Activated CD4-positive, alpha-beta T cell treated with anti-CD3 and anti-CD28 coated beads for 1 hour (primary cell): ENCODE measurements around the gene EXOC4.
"Not testable (repeated sequence)": the region's sequence is repeated elsewhere in the genome, so short reads cannot be mapped to it uniquely, and the experiment has no call there.

Experiments used
- DNase-seq: peaks from one replicate; pipeline ENCODE4 v3.0.0-alpha.2; 2020

The EXOC4 gene

GRCh38 chr7:133851411-133851810 lies 598.5 kb downstream of the EXOC4 start:
- no peak for DNase-seq

- no peak for DNase-seq
Observed at GRCh38 chr7:133853706-133854276, 600.9 kb downstream of the EXOC4 start.

GRCh38 chr7:133854739-133855138 lies 601.9 kb downstream of the EXOC4 start:
- DNase-seq: no peak

GRCh38 chr7:133857376-133858119 lies 604.7 kb downstream of the EXOC4 start:
- no peak for DNase-seq

GRCh38 chr7:133858311-133858710 lies 605.4 kb downstream of the EXOC4 start:
- DNase-seq: no peak

- no peak for DNase-seq
Observed at GRCh38 chr7:133859231-133859630, 606.4 kb downstream of the EXOC4 start.

- DNase-seq: no peak
Observed at GRCh38 chr7:133859871-133860450, 607.1 kb downstream of the EXOC4 start.

GRCh38 chr7:133860628-133861335 lies 607.9 kb downstream of the EXOC4 start:
- DNase-seq: no peak

GRCh38 chr7:133861876-133862275 lies 609.0 kb downstream of the EXOC4 start:
- no peak for DNase-seq

- no peak for DNase-seq
Observed at GRCh38 chr7:133863362-133864061, 610.6 kb downstream of the EXOC4 start.

- DNase-seq: no peak
Observed at GRCh38 chr7:133869556-133869955, 616.7 kb downstream of the EXOC4 start.

GRCh38 chr7:133871757-133872156 lies 618.9 kb downstream of the EXOC4 start:
- no peak for DNase-seq

- DNase-seq: no peak
Observed at GRCh38 chr7:133873187-133873586, 620.3 kb downstream of the EXOC4 start.

GRCh38 chr7:133873631-133874030 lies 620.8 kb downstream of the EXOC4 start:
- no peak for DNase-seq

GRCh38 chr7:133883591-133883990 lies 630.7 kb downstream of the EXOC4 start:
- DNase-seq: no peak

GRCh38 chr7:133885213-133885612 lies 632.3 kb downstream of the EXOC4 start:
- no peak for DNase-seq

GRCh38 chr7:133886086-133886485 lies 633.2 kb downstream of the EXOC4 start:
- no peak for DNase-seq

- no peak for DNase-seq
Observed at GRCh38 chr7:133886797-133887196, 633.9 kb downstream of the EXOC4 start.

- DNase-seq: no peak
Observed at GRCh38 chr7:133887459-133887858, 634.6 kb downstream of the EXOC4 start.

GRCh38 chr7:133888061-133888930 lies 635.4 kb downstream of the EXOC4 start:
- no peak for DNase-seq

- DNase-seq: no peak
Observed at GRCh38 chr7:133904776-133905175, 651.9 kb downstream of the EXOC4 start.

- DNase-seq: not testable (repeated sequence)
Observed at GRCh38 chr7:133906553-133906952, 653.7 kb downstream of the EXOC4 start.
